Glomerular visceral epithelial cell (primary cell): ENCODE results near the gene MGA.

Experiments
- DNase-seq: peaks from one replicate; pipeline ENCODE4 v3.0.0-alpha.2; 2016; ENCODE audit errors: extremely low spot score

MGA gene

GRCh38 chr15:41660235-41661077 lies at the start of gene MGA:
TSS of gene MGA (plus strand) at chr15:41660405.
- DNase-seq = peak; percentile 92

GRCh38 chr15:41620536-41621199 lies 39.5 kb upstream of the MGA start:
- no peak for DNase-seq

- peak; percentile 60 for DNase-seq
Measured at GRCh38 chr15:41621200-41622193, 38.7 kb upstream of the MGA start.

GRCh38 chr15:41622901-41623300 lies 37.3 kb upstream of the MGA start:
- no peak for DNase-seq

- DNase-seq = no peak
Measured at GRCh38 chr15:41627203-41627602, 33.0 kb upstream of the MGA start.

- no peak for DNase-seq
Measured at GRCh38 chr15:41629463-41629862, 30.7 kb upstream of the MGA start.

GRCh38 chr15:41629883-41630282 lies 30.3 kb upstream of the MGA start:
- no peak for DNase-seq

GRCh38 chr15:41630616-41631217 lies 29.5 kb upstream of the MGA start:
- DNase-seq = no peak

GRCh38 chr15:41631880-41632470 lies 28.2 kb upstream of the MGA start:
- DNase-seq = no peak

- DNase-seq = no peak
Measured at GRCh38 chr15:41633609-41634008, 26.6 kb upstream of the MGA start.

- no peak for DNase-seq
Measured at GRCh38 chr15:41634072-41634626, 26.1 kb upstream of the MGA start.

- DNase-seq = no peak
Measured at GRCh38 chr15:41637086-41637485, 23.1 kb upstream of the MGA start.

- no peak for DNase-seq
Measured at GRCh38 chr15:41640985-41641384, 19.2 kb upstream of the MGA start.

GRCh38 chr15:41647262-41647661 lies 12.9 kb upstream of the MGA start:
- no peak for DNase-seq

- DNase-seq = no peak
Measured at GRCh38 chr15:41648097-41648496, 12.1 kb upstream of the MGA start.

- peak; percentile 20 for DNase-seq
Measured at GRCh38 chr15:41648770-41649169, 11.4 kb upstream of the MGA start.

GRCh38 chr15:41650806-41651205 lies 9.4 kb upstream of the MGA start:
- DNase-seq = no peak

- DNase-seq = no peak
Measured at GRCh38 chr15:41651373-41651772, 8.8 kb upstream of the MGA start.

- DNase-seq = no peak
Measured at GRCh38 chr15:41653760-41654159, 6.4 kb upstream of the MGA start.

GRCh38 chr15:41655716-41656115 lies 4.5 kb upstream of the MGA start:
- DNase-seq = no peak

- DNase-seq = peak; percentile 12
Measured at GRCh38 chr15:41656188-41656587, 4.0 kb upstream of the MGA start.
